ENCODE data around the gene KLHL8.
"Not testable (repeated sequence)": the region's sequence is repeated elsewhere in the genome, so short reads cannot be mapped to it uniquely, and the experiment has no call there.

Gene KLHL8

GRCh38 chr4:87225936-87226335 lies 5.5 kb upstream of the KLHL8 start:
- no peak for DNase-seq (ENCODE audit: low read depth, low spot score)
- POLR2A ChIA-PET, result no interaction called here
- no peak overlapping the region for H3K4me3 ChIP-seq (ENCODE audit: low read depth, low read length)
- CTCF ChIA-PET, result interaction anchor here (8.6 kb wide), 1 partner anchor 11 kb away, joined by 106 read pairs; no protein-coding TSS in a partner anchor
- no peak for TF ChIP-seq CTCF (IDR thresholded peaks at IDR 0.05; ENCODE audit: insufficient read depth, low read length, missing control alignments)

- DNase-seq (ENCODE audit: low read depth, low spot score), result no peak
- POLR2A ChIA-PET, result no interaction called here
- TF ChIP-seq CTCF (IDR thresholded peaks at IDR 0.05; ENCODE audit: insufficient read depth, low read length, missing control alignments), result no peak
- CTCF ChIA-PET, result interaction anchor here (1.2 to 8.6 kb wide), 2 partner anchors 13 to 74 kb away, joined by 3 to 106 read pairs; no protein-coding TSS in a partner anchor
- no peak overlapping the region for H3K4me3 ChIP-seq (ENCODE audit: low read depth, low read length)
Measured at GRCh38 chr4:87224141-87224923, 3.9 kb upstream of the KLHL8 start.

DNA sequence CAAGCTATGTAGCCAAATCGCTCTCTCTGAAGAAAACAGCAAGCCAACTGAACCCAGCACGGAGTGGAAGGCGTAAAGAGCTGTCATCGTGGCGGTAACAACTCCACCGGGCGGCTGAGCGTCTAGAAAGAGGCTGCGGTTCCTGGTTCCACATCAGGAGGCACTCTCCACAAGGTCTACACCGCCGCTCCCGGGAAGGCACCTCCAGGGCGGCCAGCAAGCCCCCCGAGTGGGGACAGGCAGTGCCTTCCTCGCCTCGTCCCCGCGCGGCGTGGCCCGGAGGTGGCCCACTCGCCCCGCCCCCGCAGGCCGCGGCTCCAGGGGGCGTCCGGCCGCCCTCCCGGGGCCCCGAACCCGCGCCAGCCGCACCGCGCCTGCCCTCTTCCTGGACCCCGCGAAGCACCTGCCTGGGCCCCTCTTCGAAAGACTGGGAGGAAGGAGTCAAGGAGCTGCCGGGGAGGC lies 755 bp downstream of the KLHL8 start:
- H3K4me3 ChIP-seq (ENCODE audit: low read depth, low read length), result peak overlapping the region; percentile 98
- ChIA-PET CTCF (interaction anchor here (0.7 to 8.6 kb wide), 12 partner anchors 10 to 726 kb away, joined by 3 to 106 read pairs (median 3); no protein-coding TSS in a partner anchor), POLR2A (interaction anchor here (0.6 to 1.9 kb wide), 3 partner anchors 248 to 303 kb away, joined by 3 to 5 read pairs (median 4); partner anchors contain the start of gene AFF1)
- peak; percentile 44 for TF ChIP-seq CTCF (IDR thresholded peaks at IDR 0.05; ENCODE audit: insufficient read depth, low read length, missing control alignments)
- no peak for DNase-seq (ENCODE audit: low read depth, low spot score)

- DNase-seq (ENCODE audit: low read depth, low spot score); POLR2A ChIA-PET; H3K4me3 ChIP-seq (ENCODE audit: low read depth, low read length): not testable (repeated sequence)
- CTCF ChIA-PET, result interaction anchor here (0.8 to 1.4 kb wide), 2 partner anchors 18 to 62 kb away, joined by 3 read pairs; no protein-coding TSS in a partner anchor
Measured at GRCh38 chr4:87217235-87217763, 3.1 kb downstream of the KLHL8 start.

DNA sequence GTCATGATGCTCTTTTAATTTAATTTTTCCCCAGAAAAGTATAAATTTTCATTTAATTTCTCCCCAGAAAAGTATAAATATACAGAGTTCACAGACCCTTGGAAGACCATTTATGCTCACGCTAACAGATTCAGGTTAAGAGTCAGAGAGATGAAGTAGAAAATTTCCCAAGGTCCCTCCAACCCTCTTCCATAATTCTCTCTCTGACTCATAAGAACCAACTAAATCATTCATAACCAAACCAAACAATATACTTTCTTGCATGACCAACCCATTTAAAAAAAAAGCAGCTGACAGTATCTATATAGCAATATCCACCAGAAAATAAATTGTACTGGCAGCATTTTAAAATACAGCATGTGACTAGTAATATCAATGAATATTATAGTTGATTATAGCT lies 3.9 kb downstream of the KLHL8 start:
- no peak overlapping the region for H3K4me3 ChIP-seq (ENCODE audit: low read depth, low read length)
- POLR2A ChIA-PET, result no interaction called here
- CTCF ChIA-PET, result interaction anchor here (0.8 to 1.4 kb wide), 2 partner anchors 19 to 61 kb away, joined by 3 read pairs; no protein-coding TSS in a partner anchor
- DNase-seq (ENCODE audit: low read depth, low spot score), result no peak
- no peak for TF ChIP-seq CTCF (IDR thresholded peaks at IDR 0.05; ENCODE audit: insufficient read depth, low read length, missing control alignments)

DNA sequence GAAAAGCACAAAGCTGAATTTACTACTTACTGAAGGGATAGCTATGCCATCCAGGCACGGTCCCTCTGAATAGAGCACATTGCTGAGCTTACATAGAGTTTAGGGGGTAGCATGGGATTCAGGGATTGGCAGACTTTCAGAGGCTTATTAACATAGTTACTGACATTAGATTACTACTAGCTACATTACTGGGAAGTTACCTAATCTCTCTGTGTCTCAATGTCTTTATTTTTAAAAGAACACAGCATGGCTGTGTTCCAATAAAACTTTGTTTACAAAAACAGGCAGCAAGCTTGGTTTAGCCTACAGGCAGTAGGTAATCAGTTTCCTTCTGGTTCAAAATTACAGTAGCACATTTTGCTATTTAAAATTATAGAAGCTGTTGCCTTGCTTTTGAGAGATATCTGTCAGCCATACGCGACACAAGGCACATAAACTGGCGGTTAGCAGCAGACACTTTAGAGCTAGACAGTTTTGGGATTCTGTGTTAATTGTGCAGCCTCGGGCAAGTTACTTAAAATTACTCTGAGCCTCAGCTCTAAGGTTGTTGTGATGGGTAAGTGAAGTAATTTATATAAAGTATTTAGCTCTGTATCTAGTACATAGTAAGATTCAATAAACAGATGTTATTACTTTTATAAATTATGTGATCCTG lies 6.9 kb downstream of the KLHL8 start:
- no peak overlapping the region for H3K4me3 ChIP-seq (ENCODE audit: low read depth, low read length)
- POLR2A ChIA-PET, result no interaction called here
- no peak for TF ChIP-seq CTCF (IDR thresholded peaks at IDR 0.05; ENCODE audit: insufficient read depth, low read length, missing control alignments)
- no peak for DNase-seq (ENCODE audit: low read depth, low spot score)
- CTCF ChIA-PET, result interaction anchor here (1.1 to 1.6 kb wide), 3 partner anchors 10 to 62 kb away, joined by 3 to 6 read pairs (median 4); no protein-coding TSS in a partner anchor
